HCT116 (cell line): ENCODE measurements around the gene WFDC1. TPM values are rescaled to one million over a fixed set of nuclear protein-coding genes. Genes with fewer than 3 reads are reported as not detected.

ENCODE experiments used
- ATAC-seq: fragments of 200-7000 bp; cut with Tn5 transposase; 2 replicates; pipeline ENCODE4 v1.9.1; 2020; ENCODE audit warnings: mild to moderate bottlenecking, moderate library complexity
- BruUV-seq: library from RNA; stranded (reverse); fragments of 400-500 nt; replicated peaks from 2 replicates; lab custom pipeline; 2021; lab: Mats Ljungman, UMichigan
- CTCF ChIA-PET: fragments of 300-600 bp; sonication (Branson Sonifier 250); formaldehyde crosslinking; loops from one replicate; lab custom pipeline; 2021; ENCODE audit warnings: antibody characterized with exemption; lab: Charles Lee
- POLR2A ChIA-PET: fragments of 300-600, 350-600 bp; sonication (Branson Sonifier 250); formaldehyde crosslinking; loops from one replicate; lab custom pipeline; 2021; ENCODE audit warnings: antibody characterized with exemption; lab: Charles Lee
- RAD21 ChIA-PET, 2 experiments: fragments of 300-600 bp; sonication (Branson Sonifier 250); formaldehyde crosslinking; loops; one replicate each; lab custom pipeline; 2023; ENCODE audit warnings: low total read pairs in 2 of 2; ENCODE audit not compliant: uncharacterized antibody in 2 of 2, unreplicated experiment in 2 of 2, low non-redundant PET in 1 of 2; lab: Charles Lee
- DNase-seq: peaks from one replicate; pipeline ENCODE4 v3.0.0-alpha.2; 2010; ENCODE audit warnings: low read depth, low spot score
- H2AFZ ChIP-seq: fragments of 200-600 bp; shearing (Covaris generic), sonication (generic); 2 replicates; pipeline ENCODE4 v1.6.1; 2017; ENCODE audit warnings: low read depth, mixed run types, mixed read lengths, antibody characterized with exemption, low read length; ENCODE audit not compliant: poor library complexity, severe bottlenecking
- H3K27ac ChIP-seq: 2 replicates; pipeline ENCODE4 v1.5.1; 2012; ENCODE audit warnings: low read depth, low read length
- H3K27me3 ChIP-seq: fragments of 200-600 bp; sonication (generic); 2 replicates; pipeline ENCODE4 v1.6.1; 2016; ENCODE audit warnings: mixed run types, low read length, mixed read lengths; ENCODE audit not compliant: insufficient read depth
- H3K36me3 ChIP-seq, 2 experiments: fragments of 200-500 bp in 1 of 2; fragments of 200-600 bp in 1 of 2; sonication (Bioruptor generic) in 1 of 2; sonication (generic) in 1 of 2; 2 replicates each; pipeline versions ENCODE4 v1.5.1 to v1.6.1; 2014 to 2016; ENCODE audit warnings: low read length in 2 of 2, inconsistent platforms in 1 of 2, mixed read lengths in 1 of 2, mixed run types in 1 of 2; ENCODE audit not compliant: insufficient read depth in 2 of 2, control insufficient read depth in 1 of 2
- H3K4me1 ChIP-seq, 2 experiments: fragments of 200-600 bp in 1 of 2; sonication (generic) in 1 of 2; 2 replicates each; pipeline versions ENCODE4 v1.5.1 to v1.6.1; 2012 to 2017; ENCODE audit warnings: low read length in 2 of 2, inconsistent platforms in 1 of 2, mild to moderate bottlenecking in 1 of 2, mixed read lengths in 1 of 2, mixed run types in 1 of 2, moderate library complexity in 1 of 2; ENCODE audit not compliant: insufficient read depth in 2 of 2, control insufficient read depth in 1 of 2
- H3K4me2 ChIP-seq: fragments of 200-600 bp; sonication (generic); 2 replicates; pipeline ENCODE4 v1.6.1; 2017; ENCODE audit warnings: mixed run types, low read length, mixed read lengths
- H3K4me3 ChIP-seq, 2 experiments: fragments of 200-600 bp in 1 of 2; sonication (generic) in 1 of 2; replicated peaks in 1 of 2; 2 replicates each; pipeline ENCODE4 v1.5.1; 2011 to 2016; ENCODE audit warnings: low read length in 2 of 2, control low read depth in 1 of 2, low read depth in 1 of 2, mild to moderate bottlenecking in 1 of 2, mixed read lengths in 1 of 2, mixed run types in 1 of 2
- H3K79me2 ChIP-seq: fragments of 200-600 bp; sonication (generic); 2 replicates; pipeline ENCODE4 v1.6.1; 2017; ENCODE audit warnings: mild to moderate bottlenecking, mixed run types, low read length, moderate library complexity, mixed read lengths; ENCODE audit not compliant: insufficient read depth
- H3K9ac ChIP-seq: fragments of 200-600 bp; sonication (generic); 2 replicates; pipeline ENCODE4 v1.6.1; 2016; ENCODE audit warnings: low read length, mixed read lengths
- H3K9me2 ChIP-seq: fragments of 200-600 bp; sonication (generic), shearing (Covaris generic); 2 replicates; pipeline ENCODE4 v1.6.1; 2017; ENCODE audit warnings: mixed run types, mild to moderate bottlenecking, moderate library complexity; ENCODE audit not compliant: insufficient read depth
- H3K9me3 ChIP-seq, 2 experiments: fragments of 200-500 bp in 1 of 2; fragments of 200-600 bp in 1 of 2; sonication (Bioruptor generic) in 1 of 2; sonication (generic) in 1 of 2; 2 replicates each; pipeline ENCODE4 v1.6.1; 2014 to 2017; ENCODE audit warnings: low read length in 2 of 2, mixed read lengths in 2 of 2, inconsistent platforms in 1 of 2, low read depth in 1 of 2, mild to moderate bottlenecking in 1 of 2, mixed run types in 1 of 2, moderate library complexity in 1 of 2; ENCODE audit not compliant: control insufficient read depth in 1 of 2, insufficient read depth in 1 of 2
- H4K20me1 ChIP-seq: fragments of 200-600 bp; sonication (generic), shearing (Covaris generic); 2 replicates; pipeline ENCODE4 v1.6.1; 2017; ENCODE audit warnings: mixed run types, mild to moderate bottlenecking, moderate library complexity; ENCODE audit not compliant: insufficient read depth
- CEBPB ChIP-seq: IDR thresholded peaks from 2 replicates; pipeline ENCODE4 v1.6.1; 2012; ENCODE audit warnings: low read depth
- ELF1 ChIP-seq: IDR thresholded peaks from 2 replicates; pipeline ENCODE4 v1.6.1; 2012; ENCODE audit warnings: low read depth, borderline replicate concordance
- EZH2phosphoT487 ChIP-seq: fragments of 200-600 bp; IDR thresholded peaks from 2 replicates; pipeline ENCODE4 v1.6.1; 2018; ENCODE audit warnings: antibody characterized with exemption, borderline replicate concordance
- JUND ChIP-seq: IDR thresholded peaks from 2 replicates; pipeline ENCODE4 v1.6.1; 2012
- POLR2A ChIP-seq: IDR thresholded peaks from 2 replicates; pipeline ENCODE4 v1.7.0; 2011; ENCODE audit warnings: borderline replicate concordance; ENCODE audit not compliant: insufficient read depth, insufficient read length; ENCODE audit errors: extremely low read depth
- ZFX ChIP-seq: fragments of 450-650 bp; IDR thresholded peaks from 2 replicates; pipeline ENCODE4 v1.6.1; 2017
- intact Hi-C: fragments of 100-400 bp; cut with micrococcal nuclease; formaldehyde crosslinking; loops from 2 replicates; pipeline ENCODE4 v1.10.0; 2022
- total RNA-seq: library from RNA; stranded (reverse); gene quantifications from one replicate; pipeline ENCODE4 v1.2.1, GENCODE V29; 2021; ENCODE audit not compliant: unreplicated experiment
- TF ChIP-seq, protein P1 (sequence below), 3 experiments: fragments of 200-600 bp in 1 of 3; sonication (generic) in 1 of 3; IDR thresholded peaks in 2 of 3; conservative IDR thresholded peaks in 1 of 3; 2 replicates each; pipeline ENCODE4 v1.5.1; 2012 to 2017; ENCODE audit warnings: low read depth in 2 of 3, low read length in 2 of 3, antibody characterized with exemption in 1 of 3, borderline replicate concordance in 1 of 3, control low read depth in 1 of 3, mild to moderate bottlenecking in 1 of 3, mixed read lengths in 1 of 3, mixed run types in 1 of 3, moderate library complexity in 1 of 3; ENCODE audit not compliant: insufficient read depth in 1 of 3

Gene WFDC1
- total RNA-seq, 1 experiment from 2014 or later = 0.42 TPM

DNA sequence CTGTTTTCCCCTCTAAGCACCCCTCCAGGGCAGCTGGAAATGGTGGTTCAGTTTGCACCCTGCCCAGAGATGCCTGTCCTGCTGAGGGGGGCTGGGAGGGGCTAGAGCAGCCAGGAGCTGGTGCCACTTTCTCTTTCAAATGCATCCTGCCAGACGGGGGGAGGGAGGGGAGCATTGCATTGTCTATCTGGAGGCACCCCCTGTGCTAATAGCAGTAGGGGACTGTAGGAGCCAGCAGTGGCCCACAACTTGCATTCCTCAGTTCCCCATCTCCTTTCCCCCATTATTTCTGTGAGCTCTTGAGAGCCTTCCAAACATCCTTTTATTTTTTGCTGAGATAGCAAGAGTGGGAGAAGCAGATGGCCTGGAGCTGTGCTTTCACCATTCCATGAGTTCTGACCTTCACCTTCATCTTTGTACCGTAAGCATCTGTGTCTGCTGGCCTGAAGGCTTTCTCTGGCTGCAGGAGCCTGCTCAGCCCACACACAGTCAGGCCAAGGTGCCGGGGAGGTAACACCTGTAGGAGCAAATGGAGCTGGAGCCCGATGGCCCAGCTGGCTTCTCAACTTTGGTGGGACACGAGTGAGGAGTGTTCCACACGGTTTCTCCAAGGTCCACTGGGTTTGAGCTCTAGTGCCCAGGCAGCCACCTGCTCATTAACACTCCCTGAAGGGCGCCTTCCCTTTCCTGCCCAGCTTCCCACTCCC, 5.2 kb downstream of the WFDC1 start:
- intact Hi-C loops = no loop called here
- no peaks in the 10 kb centered on the region for H3K9me3 ChIP-seq
- peaks cover 35% of the 10 kb centered on the region; the same call in 1 of the 2 replicates for H3K27me3 ChIP-seq
- BruUV-seq = no TSS peak
- no peak overlapping the region for H3K4me3 ChIP-seq
- H3K4me2 ChIP-seq = no peak overlapping the region
- ChIA-PET POLR2A (interaction anchor here (1.2 kb wide), 1 partner anchor 10 kb away, joined by 3 read pairs; no protein-coding TSS in a partner anchor), RAD21 (no interaction called here), CTCF (interaction anchor here (0.7 to 2.9 kb wide), 3 partner anchors 8 to 23 kb away, joined by 3 to 10 read pairs (median 3); no protein-coding TSS in a partner anchor)
- no peak overlapping the region for H3K9ac ChIP-seq
- DNase-seq (no peak), ATAC-seq (no peak)
- H4K20me1 ChIP-seq = no peaks in the 10 kb centered on the region
- no peak overlapping the region for H2AFZ ChIP-seq
- no peaks in the 10 kb centered on the region for H3K4me1 ChIP-seq
- no peak overlapping the region for H3K27ac ChIP-seq
- H3K9me2 ChIP-seq = no peaks in the 10 kb centered on the region
- no peaks in the 10 kb centered on the region for H3K79me2 ChIP-seq
- TF ChIP-seq, protein P1, sequence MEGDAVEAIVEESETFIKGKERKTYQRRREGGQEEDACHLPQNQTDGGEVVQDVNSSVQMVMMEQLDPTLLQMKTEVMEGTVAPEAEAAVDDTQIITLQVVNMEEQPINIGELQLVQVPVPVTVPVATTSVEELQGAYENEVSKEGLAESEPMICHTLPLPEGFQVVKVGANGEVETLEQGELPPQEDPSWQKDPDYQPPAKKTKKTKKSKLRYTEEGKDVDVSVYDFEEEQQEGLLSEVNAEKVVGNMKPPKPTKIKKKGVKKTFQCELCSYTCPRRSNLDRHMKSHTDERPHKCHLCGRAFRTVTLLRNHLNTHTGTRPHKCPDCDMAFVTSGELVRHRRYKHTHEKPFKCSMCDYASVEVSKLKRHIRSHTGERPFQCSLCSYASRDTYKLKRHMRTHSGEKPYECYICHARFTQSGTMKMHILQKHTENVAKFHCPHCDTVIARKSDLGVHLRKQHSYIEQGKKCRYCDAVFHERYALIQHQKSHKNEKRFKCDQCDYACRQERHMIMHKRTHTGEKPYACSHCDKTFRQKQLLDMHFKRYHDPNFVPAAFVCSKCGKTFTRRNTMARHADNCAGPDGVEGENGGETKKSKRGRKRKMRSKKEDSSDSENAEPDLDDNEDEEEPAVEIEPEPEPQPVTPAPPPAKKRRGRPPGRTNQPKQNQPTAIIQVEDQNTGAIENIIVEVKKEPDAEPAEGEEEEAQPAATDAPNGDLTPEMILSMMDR (IDR thresholded peaks at IDR 0.05 in 2 of 3, conservative IDR thresholded peaks at IDR 0.05 in 1 of 3; ENCODE audit: borderline replicate concordance in 1 of 3, insufficient read depth in 1 of 3, low read depth in 2 of 3, low read length in 2 of 3) = no peak
- no peak for TF ChIP-seq CEBPB
- TF ChIP-seq EZH2phosphoT487 = no peak
- TF ChIP-seq POLR2A = no peak
- no peak for TF ChIP-seq ELF1
- TF ChIP-seq JUND = no peak
- TF ChIP-seq ZFX = no peak
- no peaks in the 10 kb centered on the region for H3K36me3 ChIP-seq
